SJCRH30 (cell line): ENCODE data around the gene PTPRM. TPM values are rescaled to one million over a fixed set of nuclear protein-coding genes. Genes with fewer than 3 reads are reported as not detected.
A peak's percentile ranks its signal among the peaks of the same experiment; 100 is the strongest.

Experiments used
- DNase-seq, 2 experiments: peaks; one replicate each; pipeline ENCODE4 v3.0.0-alpha.2; 2015 to 2020
- H3K27ac ChIP-seq: fragments of 250-450 bp; sonication (Bioruptor Pico); 2 replicates; pipeline ENCODE4 v1.5.1; 2020; ENCODE audit warnings: mild to moderate bottlenecking, moderate library complexity
- H3K27me3 ChIP-seq: fragments of 250-450 bp; sonication (Bioruptor Pico); 2 replicates; pipeline ENCODE4 v1.5.1; 2020; ENCODE audit warnings: mild to moderate bottlenecking, moderate library complexity
- H3K36me3 ChIP-seq: fragments of 250-450 bp; sonication (Bioruptor Pico); 2 replicates; pipeline ENCODE4 v1.5.1; 2020; ENCODE audit warnings: mild to moderate bottlenecking, moderate library complexity
- H3K4me1 ChIP-seq: fragments of 250-450 bp; sonication (Bioruptor Pico); 2 replicates; pipeline ENCODE4 v1.5.1; 2020; ENCODE audit warnings: mild to moderate bottlenecking, moderate library complexity
- H3K4me3 ChIP-seq: fragments of 250-450 bp; sonication (Bioruptor Pico); 2 replicates; pipeline ENCODE4 v1.5.1; 2020; ENCODE audit warnings: mild to moderate bottlenecking, moderate library complexity
- H3K9me3 ChIP-seq: fragments of 250-450 bp; sonication (Bioruptor Pico); replicated peaks from 2 replicates; pipeline ENCODE4 v1.5.1; 2020; ENCODE audit warnings: mild to moderate bottlenecking, moderate library complexity
- total RNA-seq: library from RNA; depleted of rRNA; stranded (reverse); fragments of >200 nt; shearing (Covaris generic); gene quantifications from 2 replicates; pipeline ENCODE4 v1.2.3, GENCODE V29; 2014

Gene PTPRM
- total RNA-seq, 1 experiment from 2014 or later: 10.1 TPM

DNA sequence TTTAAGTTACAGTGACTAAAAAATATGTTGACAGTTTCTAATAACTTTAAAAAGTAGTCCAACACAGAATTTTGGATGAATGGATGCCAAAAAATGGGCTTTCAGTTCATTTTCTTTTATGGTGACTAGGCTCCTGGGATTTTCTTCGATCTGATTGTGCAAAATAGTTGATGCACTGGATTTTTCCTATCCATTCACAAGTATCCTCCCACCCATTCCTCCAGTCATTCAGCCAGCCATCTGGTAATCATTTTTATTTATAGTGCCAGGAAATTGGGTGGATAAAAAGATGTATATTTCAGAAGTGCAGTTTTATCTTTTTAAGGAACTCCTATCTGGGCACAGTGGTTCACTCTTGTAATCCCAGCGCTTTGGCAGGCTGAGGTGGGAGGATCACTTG is 175.1 kb downstream of the PTPRM start:
- Histone ChIP-seq H3K36me3 (no peaks in the 10 kb centered on the region), H3K4me1 (no peaks in the 10 kb centered on the region), H3K4me3 (no peak overlapping the region), H3K27me3 (no peaks in the 10 kb centered on the region), H3K27ac (no peak overlapping the region), H3K9me3 (no peaks in the 10 kb centered on the region)
- DNase-seq: no peak

DNA sequence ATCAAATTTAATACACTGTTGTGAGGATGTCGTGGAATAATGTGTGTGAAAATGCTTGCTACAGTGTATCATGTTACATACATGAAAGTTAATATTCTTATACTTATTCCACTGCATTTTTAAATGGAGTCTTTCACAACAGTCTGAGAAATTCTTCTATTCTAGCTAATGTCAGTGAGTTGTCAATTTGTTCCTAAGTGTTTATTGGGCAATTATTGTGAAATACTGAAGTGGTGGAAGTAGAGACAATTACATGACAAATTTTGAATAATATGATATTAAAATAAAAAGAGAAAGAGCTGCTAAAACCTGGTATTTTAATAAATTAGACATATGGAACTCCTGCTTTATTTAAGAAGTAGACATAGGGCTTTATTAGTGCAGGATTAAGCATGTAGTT is 176.1 kb downstream of the PTPRM start:
- DNase-seq: no peak
- H3K36me3 ChIP-seq: no peaks in the 10 kb centered on the region
- no peak overlapping the region for H3K4me3 ChIP-seq
- no peaks in the 10 kb centered on the region for H3K27me3 ChIP-seq
- no peak overlapping the region for H3K27ac ChIP-seq
- H3K4me1 ChIP-seq: no peaks in the 10 kb centered on the region
- no peaks in the 10 kb centered on the region for H3K9me3 ChIP-seq

DNA sequence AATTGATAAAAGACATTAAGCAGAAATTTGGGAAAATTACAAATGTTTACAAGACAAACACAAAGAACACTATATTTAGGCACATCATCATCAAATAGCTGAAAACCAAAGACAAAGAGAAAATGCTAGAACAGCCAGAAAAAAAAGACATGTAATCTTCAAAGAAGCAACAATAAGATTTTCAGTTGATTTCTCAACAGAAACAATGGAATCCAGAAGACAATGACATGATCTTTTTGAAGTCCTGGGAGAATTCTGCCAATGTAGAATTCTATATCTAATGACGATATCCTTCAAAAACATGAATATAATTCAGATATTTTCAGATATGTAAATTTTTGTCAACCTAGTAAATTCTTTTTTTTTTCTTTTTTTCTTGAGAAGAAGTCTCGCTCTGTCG is 179.0 kb downstream of the PTPRM start:
- peaks cover 6% of the 10 kb centered on the region; the same call in 1 of the 2 replicates for H3K4me1 ChIP-seq
- H3K27ac ChIP-seq: no peak overlapping the region
- no peaks in the 10 kb centered on the region for H3K36me3 ChIP-seq
- H3K27me3 ChIP-seq: no peaks in the 10 kb centered on the region
- no peak overlapping the region for H3K4me3 ChIP-seq
- no peaks in the 10 kb centered on the region for H3K9me3 ChIP-seq
- no peak for DNase-seq

DNA sequence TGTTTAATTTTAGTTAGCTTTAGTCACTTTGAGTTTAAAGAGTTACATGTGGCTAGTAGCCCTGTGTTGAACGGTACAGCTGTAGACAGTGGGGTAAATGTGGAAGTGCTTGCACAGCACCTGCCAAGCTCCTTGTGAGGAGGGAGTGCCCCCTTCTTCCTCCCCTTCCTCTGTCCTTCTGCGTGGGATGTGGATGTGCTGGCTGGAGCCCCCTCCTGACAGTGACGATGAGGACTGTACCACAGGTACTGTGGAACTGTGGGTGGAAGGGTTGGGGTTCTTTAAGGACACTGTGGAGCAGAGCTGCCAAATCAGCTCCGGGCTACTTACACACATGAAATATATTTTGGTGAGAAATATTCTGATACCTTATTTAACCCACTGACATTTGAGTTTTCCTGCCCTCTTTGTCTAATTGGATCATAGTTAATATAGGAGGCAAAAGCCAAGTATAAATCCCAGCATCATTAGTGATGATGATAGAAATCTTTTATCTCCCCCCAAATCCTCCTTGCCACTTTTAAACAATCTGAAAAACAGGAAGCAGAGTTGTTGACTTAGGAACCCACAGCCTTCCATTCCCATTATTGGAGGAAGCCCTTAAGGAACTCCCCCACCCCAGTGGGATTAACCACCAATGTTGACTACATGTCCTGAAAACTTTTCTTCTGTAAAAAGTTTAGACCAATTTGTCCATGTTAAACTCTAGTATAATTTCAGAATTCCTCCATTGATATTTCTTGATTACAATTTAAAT is 181.3 kb downstream of the PTPRM start:
- DNase-seq: no peak
- H3K9me3 ChIP-seq: no peaks in the 10 kb centered on the region
- no peaks in the 10 kb centered on the region for H3K27me3 ChIP-seq
- no peak overlapping the region for H3K4me3 ChIP-seq
- peaks cover 6% of the 10 kb centered on the region; the same call in 1 of the 2 replicates for H3K4me1 ChIP-seq
- H3K36me3 ChIP-seq: no peaks in the 10 kb centered on the region
- H3K27ac ChIP-seq: no peak overlapping the region

DNA sequence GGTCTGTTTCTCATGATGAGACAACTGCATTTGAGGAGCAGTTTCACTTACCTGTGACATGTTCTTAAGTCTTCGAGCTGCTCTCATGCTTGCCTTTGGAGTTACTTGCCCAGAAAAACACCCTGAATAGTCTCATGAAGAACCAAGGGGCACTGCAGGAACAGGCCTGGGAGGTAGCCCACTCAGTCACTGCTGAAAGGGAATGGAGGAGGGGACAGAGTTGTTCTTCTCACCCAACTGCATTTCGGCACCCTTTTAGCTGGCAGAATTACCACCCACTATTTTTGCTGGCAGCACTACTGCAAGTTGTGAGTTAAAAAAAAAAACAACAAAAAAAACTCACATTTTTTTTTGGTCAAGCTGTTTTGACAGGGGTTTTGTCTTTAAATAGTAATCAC is 181.9 kb downstream of the PTPRM start:
- no peaks in the 10 kb centered on the region for H3K27me3 ChIP-seq
- H3K27ac ChIP-seq: no peak overlapping the region
- H3K4me1 ChIP-seq: peaks cover 6% of the 10 kb centered on the region; the same call in 1 of the 2 replicates
- H3K9me3 ChIP-seq: no peaks in the 10 kb centered on the region
- H3K36me3 ChIP-seq: no peaks in the 10 kb centered on the region
- no peak for DNase-seq
- no peak overlapping the region for H3K4me3 ChIP-seq

DNA sequence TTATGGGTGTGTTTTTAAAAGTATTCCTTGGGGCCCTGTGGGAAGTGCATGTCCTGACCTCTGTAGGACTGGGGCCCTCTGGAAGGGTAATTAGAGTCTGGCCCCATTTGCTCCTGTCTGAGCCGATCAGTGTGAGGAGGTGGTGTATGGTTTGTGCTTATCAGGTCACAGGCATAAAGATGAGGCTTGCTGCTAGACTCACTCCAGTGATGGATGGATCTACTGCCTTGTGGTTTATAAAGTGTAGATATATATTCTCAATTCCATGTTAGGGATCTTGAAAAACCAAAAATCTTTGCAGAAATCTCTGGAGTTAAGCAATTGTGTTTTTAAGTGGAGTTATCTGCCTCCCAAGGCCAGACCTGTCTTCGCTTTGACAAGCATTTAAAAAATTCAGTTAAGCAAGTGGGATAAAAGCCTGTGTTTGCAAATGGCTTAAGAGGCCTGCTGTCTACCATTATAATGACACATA is 182.4 kb downstream of the PTPRM start:
- Histone ChIP-seq H3K36me3 (no peaks in the 10 kb centered on the region), H3K27ac (no peak overlapping the region), H3K4me3 (no peak overlapping the region), H3K9me3 (no peaks in the 10 kb centered on the region), H3K4me1 (peaks cover 6% of the 10 kb centered on the region; the same call in 1 of the 2 replicates), H3K27me3 (no peaks in the 10 kb centered on the region)
- DNase-seq: no peak

DNA sequence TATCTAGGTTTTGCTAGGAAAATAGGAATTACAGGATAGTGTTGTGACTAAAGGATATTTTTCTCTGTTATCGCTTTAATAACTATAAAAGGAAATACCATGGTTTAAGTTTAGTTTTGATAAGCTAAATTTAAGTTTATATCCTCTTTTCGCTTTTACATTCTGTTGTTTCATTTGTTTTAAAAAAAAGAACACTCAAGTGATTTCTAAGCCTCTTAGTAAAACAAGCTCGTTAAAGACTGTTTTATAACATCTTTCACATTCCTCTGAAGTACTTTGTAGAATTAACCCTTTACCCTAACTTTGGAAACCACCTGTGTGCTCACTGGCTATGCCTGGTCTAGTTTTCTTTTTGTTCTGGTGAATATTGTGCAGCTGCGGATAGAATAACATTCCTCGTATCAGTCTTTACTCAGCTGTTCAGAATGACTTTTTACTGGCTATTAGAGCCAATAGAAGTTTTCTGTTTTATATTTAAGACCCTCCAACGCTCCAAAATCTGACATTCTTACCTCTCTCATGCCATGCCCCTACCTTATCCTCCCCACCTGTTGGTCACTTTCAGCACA is 183.1 kb downstream of the PTPRM start:
- H3K27me3 ChIP-seq: no peaks in the 10 kb centered on the region
- no peaks in the 10 kb centered on the region for H3K36me3 ChIP-seq
- H3K9me3 ChIP-seq: no peaks in the 10 kb centered on the region
- H3K4me3 ChIP-seq: no peak overlapping the region
- DNase-seq: peak in 1 of 2 experiments; percentile 21
- H3K27ac ChIP-seq: no peak overlapping the region
- H3K4me1 ChIP-seq: peaks cover 6% of the 10 kb centered on the region; the same call in 1 of the 2 replicates

DNA sequence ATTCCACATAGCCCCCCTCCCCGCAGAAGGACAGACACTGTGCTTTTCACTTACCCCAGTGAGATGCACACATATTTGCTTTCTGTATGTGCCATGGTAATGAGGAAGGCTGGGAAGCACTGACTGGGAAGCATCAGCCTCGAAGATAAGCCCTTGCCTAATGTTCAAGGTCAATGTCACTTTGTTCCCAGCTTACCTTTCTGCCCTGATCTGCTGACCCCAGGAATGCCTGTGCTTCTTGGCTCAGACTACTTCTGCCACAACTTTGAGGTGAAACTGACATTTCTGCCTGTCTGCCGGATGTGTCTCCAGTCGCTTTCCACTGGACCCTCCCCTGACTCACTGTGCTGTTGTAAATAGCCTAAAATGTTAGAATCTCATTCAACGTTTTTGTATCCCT is 183.8 kb downstream of the PTPRM start:
- no peak overlapping the region for H3K27ac ChIP-seq
- H3K36me3 ChIP-seq: no peaks in the 10 kb centered on the region

DNA sequence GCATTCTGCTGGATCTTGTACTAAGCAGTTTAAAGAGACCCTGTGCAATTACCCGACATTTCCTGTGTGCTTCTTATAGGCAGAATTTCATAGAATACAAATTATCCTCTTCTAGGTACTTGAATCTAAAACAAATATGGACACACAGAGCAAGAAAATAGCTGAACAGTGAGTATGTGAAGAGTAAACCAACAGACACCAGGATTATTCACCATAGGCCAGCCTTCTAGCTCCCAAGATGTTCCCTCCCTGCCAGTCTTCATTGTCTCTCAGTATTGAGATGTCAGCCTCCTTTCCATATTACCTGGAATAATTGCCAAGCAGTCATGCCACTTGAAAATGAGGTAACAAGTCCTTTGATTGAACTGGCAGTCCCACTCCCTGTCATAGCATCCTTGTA is 187.1 kb downstream of the PTPRM start:
- Histone ChIP-seq H3K4me1 (peaks cover 6% of the 10 kb centered on the region; the same call in 1 of the 2 replicates), H3K4me3 (no peak overlapping the region), H3K36me3 (no peaks in the 10 kb centered on the region), H3K9me3 (no peaks in the 10 kb centered on the region), H3K27ac (no peak overlapping the region), H3K27me3 (no peaks in the 10 kb centered on the region)
- no peak for DNase-seq

More for the DNA sequence above, 183.8 kb downstream of the PTPRM start:
- H3K4me1 ChIP-seq: peaks cover 6% of the 10 kb centered on the region; the same call in 1 of the 2 replicates
- DNase-seq: no peak
- H3K9me3 ChIP-seq: no peaks in the 10 kb centered on the region
- H3K27me3 ChIP-seq: no peaks in the 10 kb centered on the region
- H3K4me3 ChIP-seq: no peak overlapping the region

DNA sequence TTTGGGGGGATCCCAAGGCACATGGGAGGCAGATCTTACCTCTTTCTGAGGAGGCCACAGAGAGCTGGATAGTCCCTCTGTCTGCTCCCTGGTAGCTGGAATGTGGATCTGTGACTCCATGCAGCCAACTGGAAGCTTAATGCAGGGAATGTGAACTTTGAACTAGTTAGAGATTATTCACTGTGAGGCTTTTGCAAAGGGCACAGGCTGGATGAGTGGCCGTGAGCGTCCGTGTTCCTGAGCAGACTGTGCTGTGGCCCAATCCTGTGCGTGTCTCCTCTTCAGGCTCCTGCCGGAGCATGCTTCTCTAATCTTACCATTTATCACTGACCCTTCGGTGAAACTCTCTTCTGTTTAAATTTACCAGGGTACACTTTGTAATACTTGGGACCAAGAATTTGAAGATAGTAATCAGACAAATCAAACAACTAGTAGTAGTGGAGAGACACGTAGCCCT is 187.6 kb downstream of the PTPRM start:
- H3K4me3 ChIP-seq: no peak overlapping the region
- no peaks in the 10 kb centered on the region for H3K36me3 ChIP-seq
- H3K9me3 ChIP-seq: no peaks in the 10 kb centered on the region
- H3K27ac ChIP-seq: no peak overlapping the region
- no peak for DNase-seq
- H3K4me1 ChIP-seq: peaks cover 6% of the 10 kb centered on the region; the same call in 1 of the 2 replicates
- no peaks in the 10 kb centered on the region for H3K27me3 ChIP-seq

DNA sequence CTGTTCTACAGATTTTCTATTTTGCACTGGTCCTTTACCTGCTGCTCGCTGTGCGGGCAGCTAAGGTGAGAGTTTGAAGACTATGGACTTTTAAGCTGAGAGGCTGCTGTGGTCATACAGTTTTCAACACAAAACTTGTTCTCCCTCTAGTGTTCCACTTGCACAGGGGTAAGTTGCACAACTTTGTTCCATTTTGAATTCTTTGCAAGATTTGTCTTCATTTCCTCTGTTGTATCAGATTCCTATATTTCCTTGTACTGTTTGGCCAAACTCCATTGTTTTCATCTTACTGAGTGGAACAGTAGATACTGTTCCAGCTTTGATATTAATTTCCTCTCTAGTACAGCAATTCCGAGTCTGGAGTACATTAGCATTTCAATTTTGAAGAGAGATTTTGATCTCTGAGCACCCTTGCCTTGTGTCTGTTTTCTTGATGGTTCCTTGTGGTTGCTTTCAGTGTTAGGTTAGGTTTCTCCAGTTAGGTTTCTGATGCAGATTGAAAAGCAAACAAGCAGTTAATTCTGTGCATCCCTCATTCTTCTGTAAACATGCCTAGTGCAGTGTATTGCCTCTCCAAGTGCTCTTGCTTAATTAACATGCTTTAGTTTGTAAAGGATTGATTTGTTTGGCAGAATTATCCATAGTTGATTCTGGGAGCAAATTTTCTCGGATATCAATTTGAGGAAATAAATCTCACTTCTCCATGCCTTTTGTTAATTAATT is 188.8 kb downstream of the PTPRM start:
- DNase-seq: no peak
- Histone ChIP-seq H3K27ac (no peak overlapping the region), H3K4me1 (no peaks in the 10 kb centered on the region), H3K27me3 (no peaks in the 10 kb centered on the region), H3K4me3 (no peak overlapping the region), H3K36me3 (no peaks in the 10 kb centered on the region), H3K9me3 (no peaks in the 10 kb centered on the region)

DNA sequence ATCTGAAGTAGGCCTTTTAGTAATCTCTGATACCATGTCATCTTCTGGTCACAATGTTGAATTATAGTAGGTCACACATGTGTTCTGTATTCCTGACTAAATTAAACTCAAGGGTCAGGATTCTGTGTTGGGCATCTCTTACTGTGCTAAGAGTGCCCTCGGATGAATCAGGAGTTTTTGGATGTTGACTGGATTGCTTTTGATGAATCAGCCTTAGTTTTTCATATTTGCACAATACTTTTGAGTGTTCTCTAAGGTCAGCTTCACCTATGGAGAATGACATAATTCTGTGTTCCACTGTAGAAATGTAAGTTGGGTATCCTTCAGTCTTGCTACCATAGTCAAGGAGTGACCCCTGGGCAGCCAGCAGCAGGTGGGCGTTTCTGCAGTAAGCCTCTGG is 190.1 kb downstream of the PTPRM start:
- no peaks in the 10 kb centered on the region for H3K9me3 ChIP-seq
- no peak for DNase-seq
- H3K27ac ChIP-seq: no peak overlapping the region
- no peaks in the 10 kb centered on the region for H3K4me1 ChIP-seq
- no peaks in the 10 kb centered on the region for H3K36me3 ChIP-seq
- no peak overlapping the region for H3K4me3 ChIP-seq
- no peaks in the 10 kb centered on the region for H3K27me3 ChIP-seq

DNA sequence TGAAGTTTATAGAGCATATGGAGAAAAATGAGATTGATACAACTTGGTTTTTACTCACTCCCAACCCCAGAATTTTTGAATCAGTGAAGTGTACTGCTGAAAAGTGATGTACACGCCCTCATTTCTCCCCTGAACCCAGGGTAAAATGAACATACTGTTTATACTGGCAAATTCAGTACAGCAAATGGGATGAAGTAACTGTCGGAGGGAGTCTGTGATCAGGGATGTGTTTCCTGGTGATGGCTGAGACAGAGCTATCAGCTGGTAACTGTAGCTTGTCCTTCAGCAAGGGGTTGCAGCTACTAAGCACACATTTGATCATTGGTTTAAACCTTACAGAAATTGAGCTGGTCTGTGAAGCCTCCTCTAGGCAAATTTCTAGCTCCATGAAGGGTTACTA is 191.6 kb downstream of the PTPRM start:
- no peak overlapping the region for H3K4me3 ChIP-seq
- H3K4me1 ChIP-seq: no peaks in the 10 kb centered on the region
- DNase-seq: no peak
- no peaks in the 10 kb centered on the region for H3K9me3 ChIP-seq
- no peaks in the 10 kb centered on the region for H3K27me3 ChIP-seq
- H3K27ac ChIP-seq: no peak overlapping the region
- no peaks in the 10 kb centered on the region for H3K36me3 ChIP-seq

DNA sequence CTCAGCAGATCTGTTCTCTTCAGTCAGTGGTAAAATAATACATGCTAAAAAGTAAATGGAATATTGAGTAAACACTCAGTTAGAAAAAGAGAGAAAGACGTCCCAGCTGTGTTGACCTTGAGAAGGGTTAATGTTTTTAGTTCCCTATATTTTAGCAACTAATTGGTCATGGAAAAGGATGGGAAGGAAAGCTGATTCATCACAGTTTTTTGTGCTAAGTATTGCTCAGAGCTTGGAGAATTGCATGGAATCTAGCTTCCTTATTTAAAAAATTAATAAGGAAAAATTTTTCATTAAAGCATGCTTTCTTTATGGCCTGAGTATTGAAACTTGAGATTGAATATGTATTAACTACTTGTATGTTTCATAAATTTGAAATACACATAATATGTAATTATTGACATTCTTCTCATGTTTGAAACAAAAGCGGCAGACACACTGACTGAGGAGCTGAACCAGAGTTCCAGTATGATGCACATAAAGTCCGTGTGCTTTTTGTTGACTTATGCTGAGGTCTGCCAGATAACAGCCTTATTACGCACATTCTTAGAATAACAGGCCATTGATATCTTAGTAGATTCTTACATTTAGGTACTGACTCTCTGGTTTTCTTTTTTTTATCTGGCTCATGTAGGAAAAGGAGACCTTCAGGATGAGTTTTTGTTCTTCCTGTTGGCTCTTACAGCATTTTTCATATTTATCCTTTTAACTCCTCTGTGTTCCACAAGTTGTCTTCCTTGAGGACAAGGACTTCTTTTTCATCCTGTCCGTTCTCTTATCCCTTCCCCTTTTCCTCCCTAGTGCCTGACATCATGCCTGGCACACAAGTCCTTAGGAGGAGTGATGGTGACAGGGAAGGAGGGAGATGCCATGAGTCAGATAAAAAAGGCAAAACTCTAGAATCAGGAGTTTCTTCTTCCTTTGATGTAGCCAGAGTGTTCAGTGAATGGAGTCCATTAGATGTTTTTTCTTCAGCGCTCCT is 194.1 kb downstream of the PTPRM start:
- no peak for DNase-seq
- Histone ChIP-seq H3K4me3 (no peak overlapping the region), H3K27me3 (no peaks in the 10 kb centered on the region), H3K4me1 (no peaks in the 10 kb centered on the region), H3K9me3 (no peaks in the 10 kb centered on the region), H3K27ac (no peak overlapping the region), H3K36me3 (no peaks in the 10 kb centered on the region)
